Bronchial epithelial cell (primary cell): Measurements from ENCODE around the gene RXFP2. TPM values are rescaled to one million over a fixed set of nuclear protein-coding genes. Genes with fewer than 3 reads are reported as not detected.

Experiments used
- DNase-seq: peaks from one replicate; pipeline ENCODE4 v3.0.0-alpha.2; 2010; ENCODE audit warnings: low read depth
- FAIRE-seq: peaks from 2 replicates; lab custom pipeline; 2011; peaks lifted over from hg19 to GRCh38; lab: Jason Lieb, UNC
- H3K27me3 ChIP-seq: 2 replicates; pipeline ENCODE4 v1.5.1; 2011; ENCODE audit warnings: low read length; ENCODE audit not compliant: control insufficient read depth, insufficient read depth
- H3K36me3 ChIP-seq: 2 replicates; pipeline ENCODE4 v1.5.1; 2011; ENCODE audit warnings: low read length; ENCODE audit not compliant: control insufficient read depth, insufficient read depth
- H3K4me3 ChIP-seq: 2 replicates; pipeline ENCODE4 v1.5.1; 2011; ENCODE audit warnings: mild to moderate bottlenecking, low read depth, low read length, control low read depth
- total RNA-seq: library from RNA; depleted of rRNA; stranded (reverse); fragments of >200 nt; gene quantifications from 2 replicates; pipeline ENCODE4 v1.2.1, GENCODE V29; 2014
- TF ChIP-seq, protein P1 (sequence below): IDR thresholded peaks from 2 replicates; pipeline ENCODE4 v1.5.1; 2011; ENCODE audit warnings: mild to moderate bottlenecking, moderate library complexity, low read length, control low read depth, inconsistent platforms; ENCODE audit not compliant: insufficient read depth, severe bottlenecking

Gene RXFP2
- total RNA-seq, 1 donor from 2014 or later, result not detected

DNA sequence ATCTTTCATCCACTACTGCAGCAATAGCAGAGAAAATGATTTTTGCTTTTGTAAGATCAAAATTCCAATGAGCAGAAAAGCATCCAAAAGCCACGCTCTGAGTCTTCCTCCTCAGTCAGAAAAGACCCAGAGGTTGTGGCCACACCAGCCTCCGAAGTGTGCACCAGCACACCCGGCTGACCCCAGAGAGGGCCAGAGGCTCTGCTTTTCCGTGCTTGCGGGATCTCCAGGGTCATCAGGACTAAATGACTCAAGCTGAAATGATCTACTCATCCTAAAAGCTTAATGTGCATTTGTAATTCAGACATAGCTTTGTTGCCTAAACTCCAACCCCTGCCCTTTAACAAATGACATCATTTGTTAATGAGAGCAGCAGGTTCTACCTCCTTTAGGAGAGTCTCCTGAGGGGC lies 16.5 kb downstream of the RXFP2 start:
- FAIRE-seq (no peak), DNase-seq (no peak)
- Histone ChIP-seq H3K27me3 (no peaks in the 10 kb centered on the region), H3K36me3 (no peaks in the 10 kb centered on the region), H3K4me3 (no peak overlapping the region)
- TF ChIP-seq, protein P1, sequence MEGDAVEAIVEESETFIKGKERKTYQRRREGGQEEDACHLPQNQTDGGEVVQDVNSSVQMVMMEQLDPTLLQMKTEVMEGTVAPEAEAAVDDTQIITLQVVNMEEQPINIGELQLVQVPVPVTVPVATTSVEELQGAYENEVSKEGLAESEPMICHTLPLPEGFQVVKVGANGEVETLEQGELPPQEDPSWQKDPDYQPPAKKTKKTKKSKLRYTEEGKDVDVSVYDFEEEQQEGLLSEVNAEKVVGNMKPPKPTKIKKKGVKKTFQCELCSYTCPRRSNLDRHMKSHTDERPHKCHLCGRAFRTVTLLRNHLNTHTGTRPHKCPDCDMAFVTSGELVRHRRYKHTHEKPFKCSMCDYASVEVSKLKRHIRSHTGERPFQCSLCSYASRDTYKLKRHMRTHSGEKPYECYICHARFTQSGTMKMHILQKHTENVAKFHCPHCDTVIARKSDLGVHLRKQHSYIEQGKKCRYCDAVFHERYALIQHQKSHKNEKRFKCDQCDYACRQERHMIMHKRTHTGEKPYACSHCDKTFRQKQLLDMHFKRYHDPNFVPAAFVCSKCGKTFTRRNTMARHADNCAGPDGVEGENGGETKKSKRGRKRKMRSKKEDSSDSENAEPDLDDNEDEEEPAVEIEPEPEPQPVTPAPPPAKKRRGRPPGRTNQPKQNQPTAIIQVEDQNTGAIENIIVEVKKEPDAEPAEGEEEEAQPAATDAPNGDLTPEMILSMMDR, result no peak

DNA sequence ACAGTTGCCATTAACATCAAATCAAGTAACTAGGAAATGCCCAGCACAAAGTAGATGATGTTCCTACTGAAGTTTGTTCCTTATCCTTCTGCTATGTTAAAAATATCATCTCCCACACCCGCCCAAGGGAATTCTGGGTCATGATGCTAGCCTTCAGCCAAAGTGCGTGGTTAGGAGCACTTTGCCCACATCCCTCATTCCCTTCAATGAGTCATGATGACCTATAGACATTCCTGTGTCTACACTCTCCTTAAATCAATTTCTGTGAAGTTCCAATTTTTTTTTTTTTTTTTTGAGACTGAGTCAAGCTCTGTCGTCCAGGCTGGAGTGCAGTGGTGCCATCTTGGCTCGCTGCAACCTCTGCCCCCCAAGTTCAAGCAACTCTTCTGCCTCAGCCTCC lies 17.0 kb downstream of the RXFP2 start:
- TF ChIP-seq, protein P1, result no peak
- Histone ChIP-seq H3K4me3 (no peak overlapping the region), H3K27me3 (no peaks in the 10 kb centered on the region), H3K36me3 (no peaks in the 10 kb centered on the region)
- FAIRE-seq (no peak), DNase-seq (peak; percentile 36)

DNA sequence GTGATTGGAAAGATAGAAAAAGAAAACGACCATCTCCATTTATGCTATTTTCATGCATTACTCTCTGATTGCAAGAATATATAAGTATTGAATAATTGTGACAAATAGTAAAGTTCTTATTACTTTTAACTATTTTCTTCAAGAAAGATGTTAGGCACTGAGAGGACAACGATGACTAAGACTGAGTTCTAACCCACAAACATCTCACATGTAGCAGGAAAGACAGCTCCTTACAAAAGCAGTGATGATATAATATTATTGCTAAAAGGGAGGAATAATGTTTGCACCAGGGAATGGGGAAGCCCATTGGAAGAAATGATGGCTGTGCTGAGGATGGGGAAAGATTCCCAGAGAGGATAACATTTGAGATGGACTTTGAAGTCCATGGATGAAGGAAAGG lies 22.6 kb downstream of the RXFP2 start:
- DNase-seq, result no peak
- Histone ChIP-seq H3K36me3 (no peaks in the 10 kb centered on the region), H3K4me3 (no peak overlapping the region), H3K27me3 (no peaks in the 10 kb centered on the region)
- TF ChIP-seq, protein P1, result no peak
- FAIRE-seq, result no peak

DNA sequence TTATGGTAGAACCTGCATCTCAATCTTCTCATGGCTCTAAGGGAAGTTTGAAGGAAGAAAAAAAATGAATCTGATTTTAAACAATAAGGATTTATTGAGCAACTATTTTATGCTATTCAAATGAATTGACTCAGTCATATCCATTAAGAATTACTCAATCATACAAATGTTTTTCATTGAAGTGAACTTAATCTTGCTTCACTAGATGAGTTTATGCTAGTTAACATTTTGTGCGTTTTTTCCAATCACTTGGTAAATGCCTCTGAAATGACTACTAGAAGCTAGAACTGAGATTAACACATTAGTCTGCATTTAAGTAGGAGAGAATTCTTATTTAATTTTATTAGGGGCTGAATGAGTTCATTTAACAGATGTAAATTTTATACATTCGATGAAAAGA lies 25.2 kb downstream of the RXFP2 start:
- no peak for FAIRE-seq
- Histone ChIP-seq H3K36me3 (no peaks in the 10 kb centered on the region), H3K4me3 (no peak overlapping the region), H3K27me3 (no peaks in the 10 kb centered on the region)
- TF ChIP-seq, protein P1, result no peak
- no peak for DNase-seq

DNA sequence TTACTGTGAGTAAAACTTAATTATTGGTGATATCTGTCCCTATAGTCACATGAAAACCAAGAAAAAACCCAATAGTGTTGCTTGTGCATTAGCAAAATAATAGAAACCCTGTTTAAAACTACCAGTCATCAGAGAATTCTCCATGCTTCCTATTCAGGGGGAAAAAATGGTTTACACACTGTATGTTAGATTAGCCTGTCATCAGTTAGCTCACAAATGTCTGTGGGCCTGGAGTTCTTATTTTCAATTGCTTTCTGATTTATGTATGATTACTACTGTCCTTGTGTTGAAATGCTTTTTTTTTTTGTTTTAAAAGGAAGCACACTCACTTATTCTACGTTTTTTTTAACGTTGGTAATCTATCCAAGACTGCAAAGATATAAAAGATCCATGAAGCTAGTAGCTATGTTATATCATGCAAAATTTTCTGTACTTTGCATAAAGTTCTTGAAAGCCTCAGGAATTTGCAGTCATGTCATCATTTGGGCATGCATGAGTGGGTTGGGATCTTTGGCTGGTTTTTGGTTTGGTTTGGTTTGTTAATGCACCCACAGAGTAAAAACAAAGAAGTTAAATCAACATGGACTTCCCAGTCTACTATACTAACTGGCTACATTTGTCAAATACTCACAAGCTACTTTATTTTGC lies 25.9 kb downstream of the RXFP2 start:
- Histone ChIP-seq H3K27me3 (no peaks in the 10 kb centered on the region), H3K4me3 (no peak overlapping the region), H3K36me3 (no peaks in the 10 kb centered on the region)
- DNase-seq (no peak), FAIRE-seq (no peak)
- TF ChIP-seq, protein P1, result no peak

DNA sequence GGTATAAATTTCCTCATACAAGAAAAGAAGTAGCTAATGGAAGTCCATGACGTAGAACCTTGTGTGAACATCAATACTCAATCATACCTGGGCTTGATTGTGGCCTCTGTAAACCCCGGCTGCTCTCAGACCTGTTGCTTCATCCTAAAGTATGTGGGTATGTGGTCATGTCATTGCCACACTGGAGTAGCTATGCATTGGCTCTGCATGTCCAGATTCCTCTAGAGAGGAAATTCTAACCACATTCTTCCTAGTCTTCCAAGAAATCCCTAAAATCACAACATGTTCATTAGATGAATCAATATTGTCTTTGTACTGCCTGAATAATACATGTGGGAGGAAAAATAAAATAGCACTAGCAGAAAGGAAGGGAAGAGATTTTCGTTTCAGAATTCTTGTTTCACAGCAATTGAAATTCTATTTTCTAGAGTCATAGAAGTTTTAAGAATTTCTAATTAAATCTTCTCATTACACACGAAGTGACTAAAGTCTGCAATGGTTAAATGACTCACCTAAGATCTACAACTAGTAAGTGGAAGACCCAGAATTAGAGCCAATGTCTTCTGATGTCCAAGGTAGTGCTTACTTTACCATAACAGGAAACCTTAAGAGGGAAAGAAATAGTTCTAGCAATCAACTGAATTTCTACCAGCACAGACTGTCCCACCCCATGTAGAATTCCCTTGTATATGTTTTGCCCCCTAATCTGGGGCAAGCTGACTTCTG lies 28.0 kb downstream of the RXFP2 start:
- H3K36me3 ChIP-seq, result no peaks in the 10 kb centered on the region
- DNase-seq, result peak; percentile 72
- H3K27me3 ChIP-seq, result no peaks in the 10 kb centered on the region
- TF ChIP-seq, protein P1, result no peak
- FAIRE-seq, result no peak
- no peak overlapping the region for H3K4me3 ChIP-seq
